SIG-M5 (cell line): ENCODE results near the gene CETP.

ENCODE experiments used
- DNase-seq: peaks from one replicate; lab custom pipeline; 2025; lab: John Stamatoyannopoulos, UW

CETP gene, protein sequence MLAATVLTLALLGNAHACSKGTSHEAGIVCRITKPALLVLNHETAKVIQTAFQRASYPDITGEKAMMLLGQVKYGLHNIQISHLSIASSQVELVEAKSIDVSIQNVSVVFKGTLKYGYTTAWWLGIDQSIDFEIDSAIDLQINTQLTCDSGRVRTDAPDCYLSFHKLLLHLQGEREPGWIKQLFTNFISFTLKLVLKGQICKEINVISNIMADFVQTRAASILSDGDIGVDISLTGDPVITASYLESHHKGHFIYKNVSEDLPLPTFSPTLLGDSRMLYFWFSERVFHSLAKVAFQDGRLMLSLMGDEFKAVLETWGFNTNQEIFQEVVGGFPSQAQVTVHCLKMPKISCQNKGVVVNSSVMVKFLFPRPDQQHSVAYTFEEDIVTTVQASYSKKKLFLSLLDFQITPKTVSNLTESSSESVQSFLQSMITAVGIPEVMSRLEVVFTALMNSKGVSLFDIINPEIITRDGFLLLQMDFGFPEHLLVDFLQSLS

DNA sequence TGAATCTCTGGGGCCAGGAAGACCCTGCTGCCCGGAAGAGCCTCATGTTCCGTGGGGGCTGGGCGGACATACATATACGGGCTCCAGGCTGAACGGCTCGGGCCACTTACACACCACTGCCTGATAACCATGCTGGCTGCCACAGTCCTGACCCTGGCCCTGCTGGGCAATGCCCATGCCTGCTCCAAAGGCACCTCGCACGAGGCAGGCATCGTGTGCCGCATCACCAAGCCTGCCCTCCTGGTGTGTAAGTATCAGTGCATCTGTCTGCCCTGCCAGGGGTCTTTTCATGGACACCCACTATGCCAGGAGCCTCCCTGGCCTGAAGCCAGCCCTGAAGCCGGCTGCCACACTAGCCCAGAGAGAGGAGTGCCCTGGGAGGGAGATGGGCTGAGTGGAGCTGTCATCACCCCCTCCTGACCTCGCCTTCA is at the start of gene CETP:
TSS of gene CETP (plus strand) at position 100 of the 431 bp plus-strand sequence. CDS start at position 130, 30 bp downstream.
- DNase-seq = no peak

DNA sequence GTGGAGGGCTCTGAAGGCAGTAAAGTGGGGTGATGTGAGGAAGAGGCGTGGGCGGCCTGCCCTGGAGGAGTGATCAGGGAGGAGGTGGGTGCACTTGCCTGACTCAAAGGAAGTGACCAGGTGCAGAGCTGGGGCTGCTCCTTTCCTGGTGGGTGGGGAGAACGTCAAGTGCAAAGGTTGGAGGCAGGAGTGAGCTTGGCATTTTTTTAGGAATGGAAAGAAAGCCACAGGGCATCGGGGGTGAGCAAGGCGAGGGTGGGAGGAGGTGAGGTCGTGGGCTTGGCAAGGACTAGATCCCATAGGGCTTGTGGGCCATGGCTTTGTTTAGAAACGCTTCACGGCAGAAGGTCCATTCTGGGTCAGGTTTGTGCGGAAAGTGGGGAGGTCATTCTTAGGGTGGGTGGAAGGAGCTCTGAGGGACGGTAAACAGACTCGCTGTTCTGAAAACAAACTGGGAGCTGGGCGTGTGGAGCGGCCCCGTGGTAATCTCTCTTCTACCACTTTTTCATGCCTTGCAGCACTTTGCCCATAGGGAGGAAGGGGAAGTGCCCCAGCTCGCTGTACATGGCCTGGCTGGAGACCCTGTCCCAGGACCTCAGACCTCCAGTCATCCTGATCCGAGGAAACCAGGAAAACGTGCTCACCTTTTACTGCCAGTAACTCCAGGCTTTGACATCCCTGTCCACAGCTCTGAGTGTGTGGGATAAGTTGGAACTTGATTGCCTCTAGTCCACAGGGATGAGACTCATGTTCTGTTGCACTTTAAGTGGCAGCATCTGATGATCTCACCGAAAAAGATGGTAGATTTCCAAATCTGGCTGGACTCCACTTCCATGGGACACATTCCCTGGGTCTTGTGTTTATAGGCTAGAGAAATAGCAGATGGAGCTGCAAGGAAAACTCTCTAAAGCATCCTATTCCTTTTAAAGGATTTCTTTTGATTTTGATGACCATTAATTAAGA is 48.7 kb upstream of the CETP start:
- DNase-seq = no peak

DNA sequence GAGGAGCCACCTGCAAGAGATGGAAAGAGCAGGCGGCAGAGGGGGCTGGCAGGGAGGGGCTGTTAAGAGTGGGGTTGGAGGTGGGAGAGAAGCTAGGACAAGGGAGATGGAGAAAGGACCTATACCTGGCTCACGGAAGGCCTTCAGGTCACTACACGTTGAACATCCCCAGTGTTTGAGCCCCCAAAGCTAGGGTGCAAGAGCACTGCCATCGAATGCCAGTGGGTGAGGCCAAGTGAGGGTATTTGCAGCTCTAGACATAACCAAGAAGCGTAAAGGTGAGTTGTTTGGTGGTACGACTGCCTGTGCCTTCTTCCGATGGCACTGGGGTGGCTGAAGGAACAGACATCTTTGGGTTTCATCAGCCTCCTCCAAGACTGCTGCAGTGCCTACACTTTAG is 46.9 kb upstream of the CETP start:
- DNase-seq = no peak

DNA sequence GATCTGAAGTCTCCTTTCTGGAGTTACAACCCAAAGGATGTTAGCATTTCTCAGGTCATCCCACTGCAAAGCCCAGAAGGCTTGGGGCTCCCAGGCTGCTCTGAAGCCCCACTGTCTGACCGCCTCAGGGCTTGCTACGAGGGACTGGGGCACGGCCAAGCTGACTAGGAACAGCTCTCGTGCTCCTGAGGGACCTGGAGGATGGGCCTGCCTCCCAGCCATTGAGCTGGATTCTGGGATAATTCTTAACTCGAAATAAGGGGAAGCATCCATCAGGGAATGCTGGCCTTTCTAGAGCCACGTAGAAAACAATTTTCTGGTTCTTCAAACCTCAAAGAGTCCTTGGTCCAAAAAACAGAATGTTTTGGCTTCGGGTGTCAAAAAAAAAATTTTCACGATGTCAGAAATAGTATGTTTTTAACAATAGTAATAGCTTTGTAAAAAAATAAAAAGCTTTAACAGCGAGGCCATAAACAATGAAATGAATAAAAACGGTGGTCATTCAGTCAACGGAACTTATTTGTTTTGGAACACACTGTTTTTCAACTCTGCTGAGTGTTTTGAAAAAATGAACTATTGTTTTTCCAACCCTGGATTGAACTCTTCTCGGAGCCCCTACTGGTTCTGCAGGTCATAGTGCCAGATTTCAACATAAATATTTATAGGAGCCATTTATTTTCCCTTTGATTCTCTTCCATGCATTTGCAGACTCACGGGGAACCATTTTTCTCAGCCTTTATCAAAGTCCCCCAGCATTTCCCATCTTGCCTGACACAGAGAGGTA is 46.2 kb upstream of the CETP start:
- no peak for DNase-seq

DNA sequence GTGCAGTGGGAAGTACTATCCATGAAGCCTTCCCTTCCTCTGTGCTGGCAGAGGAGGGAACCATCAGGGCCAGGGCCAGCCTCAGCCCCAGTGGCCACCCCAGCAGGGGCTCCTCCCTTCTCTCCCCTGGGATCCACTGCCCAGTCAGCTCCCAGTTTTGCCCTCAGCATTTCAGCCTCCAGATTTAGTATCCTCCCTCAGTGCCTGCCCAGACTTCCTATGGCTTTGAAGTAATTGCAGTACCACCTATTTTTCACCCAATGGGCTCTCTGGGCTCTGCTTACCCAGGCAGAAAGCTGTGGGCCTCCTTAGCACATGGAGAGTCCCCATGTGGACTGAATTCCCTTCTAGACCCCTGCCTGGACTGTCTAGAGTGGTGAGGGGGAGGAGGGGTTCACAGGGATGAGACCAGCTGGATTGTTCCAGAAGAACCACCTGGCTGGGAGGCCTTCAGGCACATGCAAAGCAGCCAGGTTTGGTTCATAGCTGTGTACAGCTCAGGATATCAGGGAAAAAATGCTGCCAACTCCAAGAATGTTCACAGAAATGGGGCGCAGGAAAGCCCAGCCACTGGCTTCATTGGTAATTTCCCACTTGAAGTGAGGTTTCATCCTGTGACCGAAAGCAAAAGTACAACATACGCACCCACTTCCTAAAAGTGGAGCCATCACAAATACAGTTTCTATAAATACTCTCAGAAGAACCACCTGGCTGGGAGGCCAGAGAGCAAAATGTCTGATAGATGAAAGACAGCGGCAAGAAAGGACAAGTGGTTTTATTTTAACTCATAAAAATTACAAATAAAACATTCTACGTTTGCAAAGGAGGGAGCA is 45.0 kb upstream of the CETP start:
- DNase-seq = no peak

DNA sequence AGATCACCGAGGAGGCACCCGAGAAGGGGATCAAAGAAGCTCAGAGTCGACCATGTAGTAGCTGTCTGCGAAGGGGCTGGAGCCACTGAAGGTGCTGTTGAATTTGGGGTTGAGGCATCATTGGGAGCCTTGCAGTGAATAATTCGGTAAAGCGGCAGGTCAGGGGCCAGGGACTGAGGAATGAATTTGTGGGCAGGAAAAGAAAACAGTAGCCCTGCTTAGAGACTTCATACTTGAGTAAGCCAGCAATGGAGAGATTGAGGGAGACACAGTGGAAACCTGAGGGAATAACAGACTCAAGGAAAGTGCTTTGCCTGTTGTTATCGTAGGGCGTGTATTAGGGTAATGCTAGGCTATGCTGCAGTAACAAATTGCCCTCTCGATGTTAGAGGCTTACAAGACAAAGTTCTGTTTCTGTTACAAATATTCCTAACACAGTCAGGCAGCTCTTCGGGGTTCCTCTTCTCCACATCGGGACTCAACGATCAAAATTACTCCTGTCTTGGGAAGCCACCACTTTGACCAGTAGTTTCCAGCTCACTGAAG is 43.2 kb upstream of the CETP start:
- no peak for DNase-seq

DNA sequence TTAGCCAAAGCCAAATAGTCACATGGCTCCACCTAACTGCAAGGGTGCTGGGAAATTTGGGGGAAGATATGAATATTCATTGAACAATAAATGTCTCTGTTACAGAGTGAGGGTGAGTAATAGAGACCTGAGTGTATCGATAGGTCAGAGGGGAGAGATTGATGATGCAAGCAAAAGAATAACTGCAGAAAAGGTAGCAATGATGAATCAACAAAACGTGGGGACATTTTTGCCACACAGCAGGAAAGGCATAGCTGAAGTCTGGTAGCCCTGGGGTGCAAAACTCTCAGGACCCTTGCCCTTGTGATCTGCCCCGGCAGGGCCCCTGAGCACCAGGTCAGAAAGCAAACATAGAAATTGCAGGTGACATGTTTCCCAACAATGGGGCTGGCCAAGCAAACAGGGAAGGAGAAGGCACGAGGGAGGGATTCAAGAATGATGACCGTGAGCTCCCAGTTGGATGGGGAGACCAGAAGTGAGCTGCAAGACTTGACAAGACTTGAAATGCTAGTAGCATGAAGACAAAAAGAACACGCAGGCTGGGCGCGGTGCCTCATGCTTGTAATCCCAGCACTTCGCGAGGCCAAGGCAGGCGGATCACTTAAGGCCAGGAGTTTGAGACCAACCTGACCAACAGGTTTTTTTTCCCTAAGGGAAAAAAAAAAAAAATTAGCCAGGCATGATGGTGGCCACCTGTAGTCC is 42.5 kb upstream of the CETP start:
- no peak for DNase-seq

DNA sequence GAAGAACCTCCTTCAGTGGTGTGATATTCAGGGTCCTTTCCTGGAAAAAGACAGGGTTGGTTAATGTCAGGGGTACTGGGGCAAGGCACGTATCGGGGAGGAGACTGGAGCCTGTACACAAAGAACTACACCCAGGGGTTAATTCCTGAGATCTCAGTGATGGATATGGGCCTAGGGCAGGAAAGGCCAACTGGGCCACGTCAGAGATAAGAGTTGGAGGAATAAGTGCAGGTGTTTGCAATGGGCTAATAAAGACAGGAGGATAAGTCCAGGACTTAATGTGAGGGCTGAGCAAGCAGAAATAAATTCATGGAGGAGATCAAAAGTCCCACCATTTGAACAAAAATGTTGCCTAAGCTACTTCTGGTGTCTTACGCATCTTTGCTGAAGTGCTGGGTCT is 40.2 kb upstream of the CETP start:
- no peak for DNase-seq

DNA sequence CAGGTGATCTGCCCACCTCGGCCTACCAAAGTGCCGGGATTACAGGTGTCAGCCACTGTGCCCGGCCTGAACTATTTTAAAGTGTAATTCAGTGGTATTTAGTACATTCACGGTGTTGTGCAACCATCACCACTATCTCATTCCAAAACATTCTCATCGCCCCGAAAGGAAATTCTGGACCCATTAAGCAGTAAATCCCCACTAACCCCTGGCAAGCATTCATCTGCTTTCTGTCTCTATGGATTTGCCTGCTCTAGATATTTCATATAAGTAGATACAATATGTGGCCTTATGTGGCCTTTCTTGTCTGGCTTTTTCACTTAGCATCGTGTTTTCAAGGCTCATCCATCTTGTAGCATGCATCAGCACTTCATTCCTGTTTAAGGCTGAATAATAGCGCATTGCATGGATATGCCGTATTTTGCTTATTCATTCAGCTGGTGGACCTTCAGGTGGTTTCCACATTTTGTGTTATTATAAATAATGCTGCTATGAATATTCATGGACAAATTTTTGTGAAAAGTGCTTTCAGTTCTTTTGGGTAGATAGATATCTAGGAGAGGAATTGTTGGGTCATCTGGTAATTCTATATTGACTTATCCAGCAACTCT is 38.2 kb upstream of the CETP start:
- no peak for DNase-seq

DNA sequence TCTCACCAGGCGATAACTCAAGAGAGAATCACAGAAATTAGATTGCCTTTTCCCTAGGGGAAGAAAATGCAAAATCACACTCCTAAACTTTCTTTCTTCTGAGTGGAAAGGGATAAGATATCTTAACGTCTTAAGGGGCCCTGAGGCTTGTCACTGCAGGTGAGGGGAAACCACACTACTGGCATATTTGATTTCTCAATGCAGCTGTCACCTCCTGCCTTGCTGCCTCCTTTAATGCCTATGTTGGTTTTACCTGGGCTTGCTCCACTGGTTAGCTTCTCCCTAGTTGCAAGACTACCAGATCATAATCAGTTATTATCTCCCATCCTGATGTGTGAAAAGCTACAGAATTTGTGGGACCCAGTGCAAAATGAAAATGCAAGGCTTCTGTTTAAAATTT is 34.3 kb upstream of the CETP start:
- no peak for DNase-seq

DNA sequence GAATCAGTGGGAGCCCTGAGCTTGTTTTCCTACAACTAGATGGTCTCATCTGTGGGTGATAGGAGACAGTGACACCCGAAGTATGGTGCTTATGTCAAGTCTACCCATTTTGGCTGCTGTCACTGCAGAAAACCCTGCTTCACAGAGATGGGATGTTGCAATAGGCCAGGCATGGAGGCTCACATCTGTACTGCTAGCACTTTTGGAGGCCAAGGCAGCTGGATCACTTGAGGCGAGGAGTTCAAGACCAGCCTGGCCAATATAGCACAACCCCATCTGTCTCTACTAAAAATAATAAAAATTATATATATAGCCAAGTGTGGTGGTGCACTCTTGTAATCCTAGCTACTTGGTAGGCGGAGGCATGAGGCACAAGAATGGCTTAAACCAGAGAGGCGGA is 32.1 kb upstream of the CETP start:
- no peak for DNase-seq

DNA sequence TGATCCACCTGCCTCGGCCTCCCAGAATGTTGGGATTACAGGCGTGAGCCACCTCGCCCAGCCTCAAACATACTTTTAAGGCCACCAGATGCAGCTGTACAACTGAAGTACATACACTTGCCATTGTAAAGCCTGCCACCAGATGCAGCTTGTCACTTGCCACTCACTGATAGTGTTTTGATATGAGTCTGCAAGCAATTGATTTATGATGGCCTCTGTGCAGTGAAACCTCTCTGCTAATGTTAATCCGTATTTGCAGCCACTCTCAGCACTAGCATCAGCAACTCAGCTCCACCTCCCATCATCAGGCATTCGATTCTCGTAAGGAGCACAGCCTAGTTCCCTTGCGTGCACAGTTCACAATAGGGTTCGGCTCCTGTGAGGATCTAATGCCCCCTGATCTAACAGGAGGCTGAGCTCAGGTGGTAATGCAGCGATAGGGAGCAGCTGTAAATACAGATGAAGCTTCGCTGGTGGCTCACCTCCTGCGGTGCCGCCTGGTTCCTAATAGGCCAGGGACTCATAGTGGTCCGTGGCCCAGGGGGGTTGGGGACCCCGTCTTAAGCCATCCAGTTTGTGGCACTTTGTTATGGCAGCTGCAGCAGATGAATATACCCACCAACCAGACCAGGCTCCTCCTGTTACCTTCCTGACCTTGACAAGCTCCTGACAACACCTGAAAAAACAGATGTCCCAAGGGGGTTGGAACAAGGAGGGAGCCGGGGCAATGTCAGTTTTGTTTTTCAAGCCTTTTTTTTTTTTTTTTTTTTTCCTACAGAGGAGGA is 31.1 kb upstream of the CETP start:
- no peak for DNase-seq

DNA sequence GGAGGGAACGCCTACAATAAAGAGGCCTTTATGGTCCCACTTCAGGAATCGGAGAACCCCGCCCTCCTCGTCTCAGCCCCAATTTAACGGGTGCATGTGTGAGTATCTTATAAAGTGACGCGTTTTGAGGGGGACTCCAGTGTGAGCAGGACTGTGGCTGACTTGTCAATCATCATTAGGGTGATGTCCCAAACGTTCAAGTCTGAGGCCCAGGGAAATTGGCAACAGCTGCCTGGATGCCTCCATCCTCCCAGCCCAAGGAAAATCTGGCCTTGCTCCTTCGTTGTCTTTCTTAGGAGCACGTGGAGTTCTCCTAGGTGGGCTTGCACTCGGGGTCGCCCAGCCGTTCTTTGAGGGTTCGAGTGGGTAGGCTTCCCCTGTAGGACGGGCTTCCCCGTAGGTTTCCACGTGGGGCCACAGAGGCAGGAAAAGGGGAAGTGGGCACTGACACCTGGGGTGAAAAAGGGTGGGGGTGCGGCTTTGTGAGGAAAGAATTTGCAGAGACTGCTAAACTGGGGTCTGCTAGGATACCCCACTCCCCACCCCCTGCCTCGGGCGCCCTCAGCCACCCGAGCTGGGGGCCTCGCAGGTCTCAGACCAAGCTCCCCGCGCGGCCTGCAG is 30.4 kb upstream of the CETP start:
- no peak for DNase-seq

DNA sequence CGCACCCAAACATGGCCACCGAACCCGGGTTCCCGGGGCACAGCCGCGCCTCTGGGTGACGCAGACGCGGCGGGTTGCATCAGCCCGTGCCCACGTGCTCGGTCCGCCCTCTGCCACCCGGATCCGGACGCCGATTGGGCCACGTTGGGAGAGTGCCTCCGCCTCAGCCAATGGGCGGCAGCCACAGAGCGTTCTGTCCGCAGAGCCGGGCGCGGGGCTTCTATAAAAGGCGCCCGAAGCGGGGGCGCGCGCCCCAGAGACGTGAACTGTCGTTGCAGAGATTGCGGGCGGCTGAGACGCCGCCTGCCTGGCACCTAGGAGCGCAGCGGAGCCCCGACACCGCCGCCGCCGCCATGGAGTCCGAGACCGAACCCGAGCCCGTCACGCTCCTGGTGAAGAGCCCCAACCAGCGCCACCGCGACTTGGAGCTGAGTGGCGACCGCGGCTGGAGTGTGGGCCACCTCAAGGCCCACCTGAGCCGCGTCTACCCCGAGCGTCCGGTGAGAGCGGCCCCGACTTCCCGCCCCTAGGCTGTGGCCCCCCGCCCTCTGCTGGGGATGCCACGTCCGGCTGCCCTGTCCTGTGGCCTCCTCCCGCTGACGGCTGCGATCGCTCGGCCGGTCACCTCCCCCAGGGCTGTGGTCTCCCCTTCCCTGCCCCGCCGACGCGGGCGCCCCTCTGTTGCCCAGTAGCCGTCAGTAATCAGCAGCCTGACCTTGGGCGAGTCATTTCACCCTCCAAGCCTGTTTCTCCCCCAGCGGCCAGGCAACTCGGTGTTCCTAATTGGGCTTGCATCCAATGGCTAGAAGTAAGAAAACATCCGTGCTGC is 29.6 kb upstream of the CETP start, which contains the start of gene HERPUD1:
TSS of gene HERPUD1 (plus strand) at position 251 of the 829 bp plus-strand sequence. CDS start at position 354, 103 bp downstream.
- DNase-seq = peak; percentile 85

DNA sequence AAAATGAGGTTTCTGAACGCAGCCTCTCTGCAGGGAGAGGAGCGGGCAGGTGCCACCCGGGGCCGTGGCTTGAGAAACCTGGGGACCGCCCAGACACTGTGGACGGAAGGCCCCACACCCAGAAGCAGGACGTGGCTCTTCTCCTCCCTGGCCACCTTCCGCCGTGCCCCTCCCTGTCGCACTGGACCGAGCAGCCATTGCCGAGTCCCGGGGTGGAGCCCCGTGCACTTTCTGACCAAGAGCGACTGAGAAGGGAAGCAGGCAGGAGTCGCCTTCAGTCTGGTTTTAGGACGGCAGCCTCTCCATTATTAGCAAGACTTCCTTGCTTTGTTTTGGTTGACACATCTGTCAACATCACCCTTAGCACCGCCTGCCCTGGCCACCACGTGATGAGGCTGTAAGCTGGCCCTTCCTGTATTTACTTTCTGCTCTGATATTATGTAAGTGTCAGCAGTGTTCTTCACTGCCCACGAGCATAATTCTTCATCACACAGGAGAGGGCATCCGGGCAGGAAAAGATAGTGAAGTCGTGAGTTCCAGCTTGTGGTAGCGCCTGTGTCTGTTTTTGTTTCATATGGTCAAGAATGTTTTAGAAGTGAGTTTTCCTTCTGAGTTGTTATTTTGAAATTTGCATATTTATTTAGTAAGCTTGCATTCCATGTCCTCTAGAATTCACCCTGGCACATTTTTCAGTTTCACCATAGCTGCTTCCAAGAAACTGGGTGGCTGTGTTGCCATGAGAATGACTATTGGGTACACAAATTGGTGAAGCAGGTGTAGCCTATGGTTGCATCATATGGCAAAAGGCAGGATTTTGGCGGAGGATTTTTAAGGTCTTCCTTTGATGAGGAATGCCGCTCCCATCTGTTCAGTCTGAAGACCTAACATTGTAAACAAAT is 28.8 kb upstream of the CETP start:
- peak; percentile 27 for DNase-seq
